Mesendoderm (in vitro differentiated cells): ENCODE data around the gene RPP21.

Source experiments
- DNase-seq: peaks from one replicate; pipeline ENCODE4 v3.0.0; 2013
- H2AK5ac ChIP-seq: 2 replicates; pipeline ENCODE4 v1.6.1; 2013; ENCODE audit warnings: low read length, inconsistent platforms
- H2BK120ac ChIP-seq: 2 replicates; pipeline ENCODE4 v1.6.1; 2013; ENCODE audit warnings: low read depth, mild to moderate bottlenecking, low read length, moderate library complexity, mixed read lengths
- H2BK15ac ChIP-seq: replicated peaks from 2 replicates; pipeline ENCODE4 v1.6.1; 2013; ENCODE audit warnings: low read depth, mild to moderate bottlenecking, moderate library complexity
- H2BK5ac ChIP-seq: 2 replicates; pipeline ENCODE4 v1.6.1; 2013; ENCODE audit warnings: low read length, inconsistent platforms
- H3K18ac ChIP-seq: 2 replicates; pipeline ENCODE4 v1.6.1; 2013; ENCODE audit warnings: mild to moderate bottlenecking, low read length, mixed read lengths
- H3K23ac ChIP-seq: one replicate; pipeline ENCODE4 v1.6.1; 2013; ENCODE audit warnings: low read length
- H3K27ac ChIP-seq: 2 replicates; pipeline ENCODE4 v1.5.1; 2013; ENCODE audit warnings: low read depth, mild to moderate bottlenecking, inconsistent platforms, low read length, moderate library complexity
- H3K27me3 ChIP-seq: 2 replicates; pipeline ENCODE4 v1.6.1; 2013; ENCODE audit warnings: low read length, control low read depth, mild to moderate bottlenecking, inconsistent platforms; ENCODE audit not compliant: insufficient read depth, poor library complexity
- H3K36me3 ChIP-seq: 2 replicates; pipeline ENCODE4 v1.6.1; 2013; ENCODE audit warnings: low read length, inconsistent platforms; ENCODE audit not compliant: control insufficient read depth, insufficient read depth
- H3K4ac ChIP-seq: one replicate; pipeline ENCODE4 v1.6.1; 2013; ENCODE audit warnings: low read depth, mild to moderate bottlenecking, low read length, moderate library complexity
- H3K4me1 ChIP-seq: 2 replicates; pipeline ENCODE4 v1.6.1; 2013; ENCODE audit warnings: low read depth, low read length, inconsistent platforms; ENCODE audit not compliant: control insufficient read depth
- H3K4me2 ChIP-seq: 2 replicates; pipeline ENCODE4 v1.6.1; 2013; ENCODE audit warnings: low read length
- H3K4me3 ChIP-seq: 2 replicates; pipeline ENCODE4 v1.5.1; 2013; ENCODE audit warnings: mild to moderate bottlenecking, low read length
- H3K56ac ChIP-seq: one replicate; pipeline ENCODE4 v1.6.1; 2013; ENCODE audit warnings: low read length
- H3K79me1 ChIP-seq: 2 replicates; pipeline ENCODE4 v1.6.1; 2013; ENCODE audit warnings: low read length, inconsistent platforms
- H3K79me2 ChIP-seq: 2 replicates; pipeline ENCODE4 v1.6.1; 2013; ENCODE audit warnings: mild to moderate bottlenecking, low read length; ENCODE audit not compliant: control insufficient read depth, insufficient read depth
- H3K9ac ChIP-seq: 2 replicates; pipeline ENCODE4 v1.6.1; 2013; ENCODE audit warnings: low read length, inconsistent platforms
- H4K5ac ChIP-seq: one replicate; pipeline ENCODE4 v1.6.1; 2013; ENCODE audit warnings: low read length
- H4K8ac ChIP-seq: one replicate; pipeline ENCODE4 v1.6.1; 2013; ENCODE audit warnings: low read depth, mild to moderate bottlenecking, control low read depth, low read length, moderate library complexity
- WGBS: extraction: QIAGEN DNeasy Blood & Tissue Kit; methylation state at CpG from one replicate; pipeline ENCODE4 v1.1.7; 2013; ENCODE audit warnings: low lambda C conversion rate, missing lambda C conversion rate; ENCODE audit not compliant: insufficient coverage; ENCODE audit errors: extremely low coverage; 5-methylcytosine and 5-hydroxymethylcytosine counted together

Gene RPP21

DNA sequence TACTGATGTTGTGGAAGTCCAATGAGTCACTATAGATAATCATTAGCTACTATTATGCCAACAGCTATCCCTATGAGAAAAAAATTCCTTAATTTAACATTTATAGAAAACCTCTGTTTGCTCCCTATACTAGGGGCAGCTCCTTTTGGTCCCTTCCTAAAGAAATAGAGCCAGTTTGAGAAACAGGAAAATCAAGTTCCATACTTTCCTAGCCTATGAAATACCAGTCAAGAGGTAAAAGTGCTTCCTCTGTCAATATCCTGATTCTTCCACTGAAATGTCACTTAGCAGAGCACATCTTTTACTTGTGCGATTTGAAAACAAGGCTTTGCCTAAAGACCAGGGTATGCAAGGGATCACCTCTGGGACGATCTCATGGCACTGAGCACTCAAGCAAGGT lies 32.7 kb upstream of the RPP21 start:
- Histone ChIP-seq H3K27me3 (peaks cover 1% of the 10 kb centered on the region), H3K27ac (no peak overlapping the region), H3K4me2 (no peak overlapping the region), H3K36me3 (peaks cover 7% of the 10 kb centered on the region), H4K8ac (no peak overlapping the region), H2BK5ac (no peak overlapping the region), H2BK15ac (no peak overlapping the region), H3K23ac (no peak overlapping the region), H3K4me1 (no peaks in the 10 kb centered on the region), H4K5ac (no peak overlapping the region), H3K79me2 (peaks cover 67% of the 10 kb centered on the region), H3K9ac (no peak overlapping the region), H3K79me1 (peaks cover 34% of the 10 kb centered on the region), H3K4me3 (no peak overlapping the region), H3K18ac (no peak overlapping the region), H2BK120ac (no peak overlapping the region), H3K4ac (no peak overlapping the region), H3K56ac (no peak overlapping the region), H2AK5ac (no peak overlapping the region)
- WGBS: no CpG with 5 or more reads among the region's 2 CpGs
- no peak for DNase-seq

DNA sequence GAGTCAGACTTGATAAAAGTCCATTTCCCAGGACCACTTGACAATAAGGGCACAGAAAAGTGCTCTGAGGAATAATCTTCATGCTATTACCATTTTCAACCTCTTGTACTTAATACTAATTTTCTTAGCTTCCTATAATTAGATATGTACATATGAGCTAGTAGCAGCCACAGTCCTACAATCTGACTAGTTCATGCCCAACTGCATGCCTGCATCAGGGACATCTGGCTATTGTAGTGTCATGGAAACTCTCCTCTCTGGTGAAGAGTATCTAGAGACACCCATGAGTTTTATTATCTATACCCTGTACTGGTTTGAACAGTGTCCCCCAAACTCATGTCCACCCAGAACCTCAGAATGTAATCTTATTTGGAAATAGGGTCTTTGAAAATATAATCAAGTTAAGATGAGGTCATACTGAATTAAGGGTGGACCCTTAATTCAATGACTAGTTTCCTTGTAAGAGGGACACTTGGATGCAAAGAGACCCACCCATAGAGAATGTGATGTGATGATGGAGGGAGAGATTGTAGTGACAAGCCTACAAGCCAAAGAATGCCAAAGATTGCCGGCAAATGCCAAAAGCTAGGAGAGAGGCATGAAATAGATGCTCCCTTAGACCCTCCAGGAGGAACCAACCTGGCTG lies 32.2 kb upstream of the RPP21 start:
- Histone ChIP-seq H3K56ac (no peak overlapping the region), H3K4me2 (no peak overlapping the region), H3K79me2 (peaks cover 69% of the 10 kb centered on the region), H3K36me3 (peaks cover 7% of the 10 kb centered on the region), H3K4me3 (no peak overlapping the region), H4K5ac (no peak overlapping the region), H2BK120ac (no peak overlapping the region), H3K27ac (no peak overlapping the region), H3K79me1 (peaks cover 32% of the 10 kb centered on the region), H4K8ac (no peak overlapping the region), H2AK5ac (no peak overlapping the region), H3K4me1 (no peaks in the 10 kb centered on the region), H3K23ac (no peak overlapping the region), H3K18ac (no peak overlapping the region), H3K4ac (no peak overlapping the region), H3K27me3 (peaks cover 1% of the 10 kb centered on the region), H3K9ac (no peak overlapping the region), H2BK5ac (no peak overlapping the region), H2BK15ac (no peak overlapping the region)
- whole genome bisulfite sequencing: no CpG with 5 or more reads among the region's 1 CpG
- no peak for DNase-seq

DNA sequence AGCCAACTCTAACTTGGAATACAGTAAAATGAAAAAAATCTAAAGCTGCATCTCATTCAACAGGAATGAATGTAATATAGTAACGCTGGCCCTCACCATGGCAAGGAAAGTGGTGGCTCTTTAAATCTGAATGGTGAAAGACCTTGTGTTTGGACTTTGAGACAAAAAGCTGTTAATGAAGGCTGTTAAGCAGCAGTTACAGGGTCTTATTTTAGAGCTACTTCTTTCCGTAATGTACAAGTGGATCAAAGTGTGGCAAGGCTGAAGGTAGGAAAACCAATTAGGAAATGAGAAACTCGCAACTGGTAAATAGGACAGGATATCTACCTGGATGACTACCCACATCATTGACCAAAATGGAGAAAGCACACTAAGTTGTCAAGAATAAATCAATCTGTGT lies 29.8 kb upstream of the RPP21 start:
- no peak overlapping the region for H3K56ac ChIP-seq
- peaks cover 7% of the 10 kb centered on the region for H3K36me3 ChIP-seq
- no peaks in the 10 kb centered on the region for H3K4me1 ChIP-seq
- H2BK15ac ChIP-seq: no peak overlapping the region
- peaks cover 1% of the 10 kb centered on the region for H3K27me3 ChIP-seq
- no peak for DNase-seq
- WGBS: no CpG with 5 or more reads among the region's 3 CpGs
- no peak overlapping the region for H3K4me2 ChIP-seq
- H3K18ac ChIP-seq: no peak overlapping the region
- no peak overlapping the region for H2AK5ac ChIP-seq
- peaks cover 75% of the 10 kb centered on the region for H3K79me2 ChIP-seq
- no peak overlapping the region for H4K5ac ChIP-seq
- H2BK120ac ChIP-seq: no peak overlapping the region
- H2BK5ac ChIP-seq: no peak overlapping the region
- no peak overlapping the region for H3K27ac ChIP-seq
- H4K8ac ChIP-seq: no peak overlapping the region
- H3K23ac ChIP-seq: no peak overlapping the region
- no peak overlapping the region for H3K4ac ChIP-seq
- H3K79me1 ChIP-seq: peaks cover 26% of the 10 kb centered on the region
- no peak overlapping the region for H3K4me3 ChIP-seq
- H3K9ac ChIP-seq: no peak overlapping the region

DNA sequence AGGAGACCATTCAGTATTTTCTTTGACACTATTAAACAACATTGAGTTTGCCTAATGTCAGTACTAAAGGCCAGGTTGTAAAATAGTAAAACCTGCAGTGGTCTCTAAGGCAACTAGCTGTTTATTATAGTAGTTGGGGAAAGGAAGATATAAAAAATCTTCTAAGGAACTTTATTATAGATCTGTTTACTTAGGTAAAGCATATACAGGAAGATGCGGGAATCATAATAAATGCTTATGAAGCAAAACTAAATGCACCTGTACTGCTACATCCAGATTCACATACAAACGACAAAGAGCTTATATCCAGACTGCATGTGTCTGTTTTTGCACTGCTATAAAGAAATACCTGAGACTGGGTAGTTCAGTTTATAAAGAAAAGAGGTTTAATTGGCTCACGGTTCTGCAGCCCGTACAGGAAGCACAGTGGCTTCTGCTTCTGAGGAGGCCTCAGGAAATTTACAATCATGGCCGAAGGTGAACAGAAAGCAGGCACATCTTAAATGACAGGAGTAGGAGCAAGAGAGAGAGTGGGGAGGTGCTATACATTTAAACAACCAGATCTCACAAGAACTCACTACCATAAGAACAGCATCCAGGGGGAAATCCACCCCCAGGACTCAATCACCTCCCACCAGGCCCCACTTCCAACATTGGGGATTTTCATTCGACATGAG lies 26.9 kb upstream of the RPP21 start:
- WGBS: no CpG with 5 or more reads among the region's 6 CpGs
- no peak for DNase-seq
- Histone ChIP-seq H3K4ac (no peak overlapping the region), H3K79me2 (peaks cover 81% of the 10 kb centered on the region), H3K4me3 (no peak overlapping the region), H3K27ac (no peak overlapping the region), H3K27me3 (peaks cover under 1% of the 10 kb centered on the region), H4K5ac (no peak overlapping the region), H3K23ac (no peak overlapping the region), H2BK120ac (no peak overlapping the region), H3K9ac (no peak overlapping the region), H3K18ac (no peak overlapping the region), H2BK15ac (no peak overlapping the region), H3K56ac (no peak overlapping the region), H2BK5ac (no peak overlapping the region), H3K79me1 (peaks cover 21% of the 10 kb centered on the region), H3K4me2 (no peak overlapping the region), H4K8ac (no peak overlapping the region), H2AK5ac (no peak overlapping the region), H3K36me3 (peaks cover 6% of the 10 kb centered on the region), H3K4me1 (no peaks in the 10 kb centered on the region)

DNA sequence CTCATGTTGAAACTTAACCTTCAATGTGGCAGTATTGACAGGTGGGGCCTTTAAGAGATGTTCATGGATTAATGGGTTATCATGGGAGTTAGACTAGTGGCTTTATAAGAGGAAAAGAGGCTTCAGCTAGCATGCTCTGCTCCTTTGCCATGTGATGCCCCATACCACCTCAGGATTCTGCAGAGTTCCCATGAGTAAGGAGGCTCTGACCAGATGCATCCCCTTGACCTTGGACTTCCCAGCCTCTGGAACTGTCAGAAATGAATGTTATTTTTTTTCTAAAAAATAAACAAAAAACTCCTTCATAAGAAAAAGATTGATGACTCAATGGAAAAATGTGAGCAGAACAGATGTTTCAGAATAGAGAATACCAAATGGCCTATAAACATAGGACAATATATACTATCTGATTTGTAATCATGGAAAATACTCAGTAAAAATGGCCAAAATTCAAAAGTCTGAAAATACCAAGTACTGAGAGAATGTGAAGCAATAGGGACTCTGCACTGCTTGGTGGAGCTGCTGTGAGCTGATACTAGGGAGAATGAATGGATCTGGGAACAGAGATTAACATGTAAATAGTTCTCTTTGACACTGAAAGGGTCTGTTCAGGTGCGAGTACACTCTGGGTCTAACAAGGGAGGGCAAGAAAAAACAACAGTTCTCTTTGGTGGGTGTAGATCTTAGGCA lies 25.7 kb upstream of the RPP21 start:
- no peak overlapping the region for H2AK5ac ChIP-seq
- H3K9ac ChIP-seq: no peak overlapping the region
- no peak overlapping the region for H4K5ac ChIP-seq
- H3K56ac ChIP-seq: no peak overlapping the region
- no peak overlapping the region for H3K18ac ChIP-seq
- no peak overlapping the region for H2BK15ac ChIP-seq
- no peak overlapping the region for H2BK120ac ChIP-seq
- no peak overlapping the region for H4K8ac ChIP-seq
- no peaks in the 10 kb centered on the region for H3K36me3 ChIP-seq
- no peak overlapping the region for H2BK5ac ChIP-seq
- no peak overlapping the region for H3K4me3 ChIP-seq
- DNase-seq: no peak
- H3K79me1 ChIP-seq: peaks cover 15% of the 10 kb centered on the region
- H3K23ac ChIP-seq: no peak overlapping the region
- H3K4ac ChIP-seq: no peak overlapping the region
- H3K4me1 ChIP-seq: no peaks in the 10 kb centered on the region
- no CpG with 5 or more reads among the region's 1 CpG for WGBS
- H3K27me3 ChIP-seq: no peaks in the 10 kb centered on the region
- H3K4me2 ChIP-seq: no peak overlapping the region
- peaks cover 82% of the 10 kb centered on the region for H3K79me2 ChIP-seq
- H3K27ac ChIP-seq: no peak overlapping the region
